ENCODE results near the gene FAM83D. TPM values are rescaled to one million over a fixed set of nuclear protein-coding genes. Genes with fewer than 3 reads are reported as not detected.

The FAM83D gene
- total RNA-seq, 1 experiment from 2014 or later, result 18.4 TPM

GRCh38 chr20:38979434-38979833 is 53.2 kb downstream of the FAM83D start:
- no peak overlapping the region for H3K27ac Mint-ChIP-seq (ENCODE audit: low read depth, unreplicated experiment)
- DNase-seq (ENCODE audit: unreplicated experiment), result no peak
- no peaks in the 10 kb centered on the region for H3K9me3 Mint-ChIP-seq (ENCODE audit: unreplicated experiment)
- H3K27me3 Mint-ChIP-seq (ENCODE audit: insufficient read depth, unreplicated experiment), result no peaks in the 10 kb centered on the region
- no peak for TF ChIP-seq CTCF (IDR thresholded peaks at IDR 0.05; ENCODE audit: unreplicated experiment)
- intact Hi-C loops (cut with micrococcal nuclease), result no loop called here
- CTCF ChIA-PET, result interaction anchor here (0.6 to 1.9 kb wide), 10 partner anchors 10 to 1989 kb away, joined by 3 to 6 read pairs (median 4); no protein-coding TSS in a partner anchor
- peaks cover 8% of the 10 kb centered on the region for H3K36me3 Mint-ChIP-seq (ENCODE audit: insufficient read depth, unreplicated experiment)
- peaks cover 6% of the 10 kb centered on the region for H3K4me1 Mint-ChIP-seq (ENCODE audit: insufficient read depth, unreplicated experiment)
- POLR2A ChIA-PET, result interaction anchor here (0.7 to 2.2 kb wide), 2 partner anchors 12 to 16 kb away, joined by 4 to 10 read pairs; partner anchors contain the start of gene DHX35
- no TSS peak for BruUV-seq (replicated peaks)
- H3K4me3 Mint-ChIP-seq (ENCODE audit: unreplicated experiment), result no peak overlapping the region

GRCh38 chr20:38979842-38980241 is 53.6 kb downstream of the FAM83D start:
- BruUV-seq (replicated peaks), result no TSS peak
- Mint-ChIP-seq H3K36me3 (ENCODE audit: insufficient read depth, unreplicated experiment) (peaks cover 8% of the 10 kb centered on the region), H3K9me3 (ENCODE audit: unreplicated experiment) (no peaks in the 10 kb centered on the region), H3K27me3 (ENCODE audit: insufficient read depth, unreplicated experiment) (no peaks in the 10 kb centered on the region), H3K27ac (ENCODE audit: low read depth, unreplicated experiment) (no peak overlapping the region), H3K4me1 (ENCODE audit: insufficient read depth, unreplicated experiment) (peaks cover 5% of the 10 kb centered on the region), H3K4me3 (ENCODE audit: unreplicated experiment) (no peak overlapping the region)
- no peak for DNase-seq (ENCODE audit: unreplicated experiment)
- intact Hi-C loops (cut with micrococcal nuclease), result no loop called here
- CTCF ChIA-PET, result interaction anchor here (0.6 to 1.9 kb wide), 10 partner anchors 10 to 1989 kb away, joined by 3 to 6 read pairs (median 4); no protein-coding TSS in a partner anchor
- POLR2A ChIA-PET, result interaction anchor here (0.7 to 2.2 kb wide), 2 partner anchors 11 to 17 kb away, joined by 4 to 10 read pairs; partner anchors contain the start of gene DHX35
- no peak for TF ChIP-seq CTCF (IDR thresholded peaks at IDR 0.05; ENCODE audit: unreplicated experiment)

- no peak overlapping the region for H3K27ac Mint-ChIP-seq (ENCODE audit: low read depth, unreplicated experiment)
- no peak for TF ChIP-seq CTCF (IDR thresholded peaks at IDR 0.05; ENCODE audit: unreplicated experiment)
- DNase-seq (ENCODE audit: unreplicated experiment), result no peak
- intact Hi-C loops (cut with micrococcal nuclease), result no loop called here
- no TSS peak for BruUV-seq (replicated peaks)
- peaks cover 14% of the 10 kb centered on the region for H3K36me3 Mint-ChIP-seq (ENCODE audit: insufficient read depth, unreplicated experiment)
- CTCF ChIA-PET, result interaction anchor here (0.7 kb wide), 1 partner anchor 13 kb away, joined by 3 read pairs; no protein-coding TSS in a partner anchor
- H3K9me3 Mint-ChIP-seq (ENCODE audit: unreplicated experiment), result no peaks in the 10 kb centered on the region
- POLR2A ChIA-PET, result interaction anchor here (0.6 to 0.8 kb wide), 3 partner anchors 9 to 56 kb away, joined by 3 read pairs; partner anchors contain the start of gene DHX35
- peaks cover 15% of the 10 kb centered on the region for H3K4me1 Mint-ChIP-seq (ENCODE audit: insufficient read depth, unreplicated experiment)
- no peaks in the 10 kb centered on the region for H3K27me3 Mint-ChIP-seq (ENCODE audit: insufficient read depth, unreplicated experiment)
- H3K4me3 Mint-ChIP-seq (ENCODE audit: unreplicated experiment), result no peak overlapping the region
Measured at GRCh38 chr20:38982291-38982690, 56.1 kb downstream of the FAM83D start.

- Mint-ChIP-seq H3K4me1 (ENCODE audit: insufficient read depth, unreplicated experiment) (peaks cover 15% of the 10 kb centered on the region), H3K9me3 (ENCODE audit: unreplicated experiment) (no peaks in the 10 kb centered on the region), H3K36me3 (ENCODE audit: insufficient read depth, unreplicated experiment) (peaks cover 39% of the 10 kb centered on the region), H3K27ac (ENCODE audit: low read depth, unreplicated experiment) (peak overlapping the region; percentile 59), H3K27me3 (ENCODE audit: insufficient read depth, unreplicated experiment) (no peaks in the 10 kb centered on the region), H3K4me3 (ENCODE audit: unreplicated experiment) (no peak overlapping the region)
- TF ChIP-seq CTCF (IDR thresholded peaks at IDR 0.05; ENCODE audit: unreplicated experiment), result no peak
- DNase-seq (ENCODE audit: unreplicated experiment), result no peak
- ChIA-PET CTCF (interaction anchor here (0.6 to 2.2 kb wide), 9 partner anchors 18 to 351 kb away, joined by 3 to 12 read pairs (median 3); partner anchors contain the start of gene DHX35), POLR2A (interaction anchor here (0.8 to 3.4 kb wide), 8 partner anchors 10 to 59 kb away, joined by 3 to 17 read pairs (median 4); partner anchors contain the start of genes DHX35 and FAM83D)
- BruUV-seq (replicated peaks), result no TSS peak
- intact Hi-C loops (cut with micrococcal nuclease), result no loop called here
Measured at GRCh38 chr20:38985060-38985459, 58.8 kb downstream of the FAM83D start.
